ENCODE measurements around the gene LYZL4.

The LYZL4 gene, protein sequence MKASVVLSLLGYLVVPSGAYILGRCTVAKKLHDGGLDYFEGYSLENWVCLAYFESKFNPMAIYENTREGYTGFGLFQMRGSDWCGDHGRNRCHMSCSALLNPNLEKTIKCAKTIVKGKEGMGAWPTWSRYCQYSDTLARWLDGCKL

DNA sequence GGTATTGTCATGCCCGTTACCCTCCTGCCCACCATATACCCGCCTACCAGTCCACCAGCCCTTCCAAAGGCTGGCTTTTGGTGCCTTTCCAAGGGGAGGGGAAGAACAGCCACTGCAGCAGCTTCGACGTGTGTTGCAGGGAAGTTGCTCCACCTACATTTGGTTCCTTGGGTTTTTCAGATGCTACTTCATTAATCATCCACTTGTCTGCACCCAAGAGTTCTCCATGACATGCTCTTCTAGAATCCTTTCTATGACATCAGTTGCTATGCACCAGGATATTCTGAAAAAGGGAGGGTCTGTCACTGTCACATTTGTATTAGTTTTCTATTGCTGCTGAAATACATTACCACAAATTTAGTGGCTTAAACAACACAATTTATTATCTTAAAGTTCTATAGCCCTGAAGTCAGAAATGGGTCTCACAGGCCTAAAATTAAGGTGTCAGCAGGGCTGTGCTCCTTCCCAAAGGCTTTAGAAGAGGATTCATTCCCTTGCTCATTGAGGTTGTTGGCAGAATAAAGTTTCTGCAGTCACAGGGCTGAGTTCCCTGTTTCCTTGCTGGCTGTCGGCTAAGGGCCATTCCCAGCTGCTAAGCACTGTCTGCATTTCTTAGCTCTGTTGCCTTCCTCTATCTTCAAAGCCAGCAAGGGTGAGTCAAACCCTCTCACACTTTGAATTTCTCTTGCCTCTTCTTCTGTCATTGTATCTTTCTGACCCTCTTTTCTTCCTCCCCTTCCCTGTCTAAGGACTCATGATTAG lies at the start of gene LYZL4:
Gene LYZL4, minus strand, starts transcription at position 241 of the 762 bp plus-strand sequence. CDS start 3,359 bp downstream, outside the sequence.
- TF ChIP-seq, protein P1, sequence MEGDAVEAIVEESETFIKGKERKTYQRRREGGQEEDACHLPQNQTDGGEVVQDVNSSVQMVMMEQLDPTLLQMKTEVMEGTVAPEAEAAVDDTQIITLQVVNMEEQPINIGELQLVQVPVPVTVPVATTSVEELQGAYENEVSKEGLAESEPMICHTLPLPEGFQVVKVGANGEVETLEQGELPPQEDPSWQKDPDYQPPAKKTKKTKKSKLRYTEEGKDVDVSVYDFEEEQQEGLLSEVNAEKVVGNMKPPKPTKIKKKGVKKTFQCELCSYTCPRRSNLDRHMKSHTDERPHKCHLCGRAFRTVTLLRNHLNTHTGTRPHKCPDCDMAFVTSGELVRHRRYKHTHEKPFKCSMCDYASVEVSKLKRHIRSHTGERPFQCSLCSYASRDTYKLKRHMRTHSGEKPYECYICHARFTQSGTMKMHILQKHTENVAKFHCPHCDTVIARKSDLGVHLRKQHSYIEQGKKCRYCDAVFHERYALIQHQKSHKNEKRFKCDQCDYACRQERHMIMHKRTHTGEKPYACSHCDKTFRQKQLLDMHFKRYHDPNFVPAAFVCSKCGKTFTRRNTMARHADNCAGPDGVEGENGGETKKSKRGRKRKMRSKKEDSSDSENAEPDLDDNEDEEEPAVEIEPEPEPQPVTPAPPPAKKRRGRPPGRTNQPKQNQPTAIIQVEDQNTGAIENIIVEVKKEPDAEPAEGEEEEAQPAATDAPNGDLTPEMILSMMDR (IDR thresholded peaks at IDR 0.05; ENCODE audit: insufficient read depth, low read length, poor library complexity, severe bottlenecking), result no peak
- no peak for TF ChIP-seq EZH2phosphoT487 (conservative IDR thresholded peaks at IDR 0.05; ENCODE audit: low read length)
- Histone ChIP-seq H3K79me2 (ENCODE audit: insufficient read depth, low read length) (no peaks in the 10 kb centered on the region), H3K27ac (ENCODE audit: low read depth, low read length) (no peak within 1 kb of the TSS), H3K9me2 (replicated peaks; ENCODE audit: insufficient read depth, low read length) (no peaks in the 10 kb centered on the region), H4K20me1 (ENCODE audit: low read depth, low read length) (no peaks in the 10 kb centered on the region), H3K27me3 (ENCODE audit: low read length) (no peaks in the 10 kb centered on the region), H3F3A (ENCODE audit: insufficient read depth) (no peaks in the 10 kb centered on the region), H2AFZ (ENCODE audit: low read depth, low read length, severe bottlenecking) (no peak within 1 kb of the TSS), H3K9me3 (ENCODE audit: insufficient read depth, low read length) (no peaks in the 10 kb centered on the region), H3K36me3 (ENCODE audit: low read length) (no peaks in the 10 kb centered on the region), H3K4me2 (ENCODE audit: low read depth, low read length, poor library complexity, severe bottlenecking) (no peak within 1 kb of the TSS), H3K4me3 (ENCODE audit: insufficient read depth, low read length, poor library complexity, severe bottlenecking) (no peak within 1 kb of the TSS), H3K9ac (ENCODE audit: low read length) (no peak within 1 kb of the TSS)

DNA sequence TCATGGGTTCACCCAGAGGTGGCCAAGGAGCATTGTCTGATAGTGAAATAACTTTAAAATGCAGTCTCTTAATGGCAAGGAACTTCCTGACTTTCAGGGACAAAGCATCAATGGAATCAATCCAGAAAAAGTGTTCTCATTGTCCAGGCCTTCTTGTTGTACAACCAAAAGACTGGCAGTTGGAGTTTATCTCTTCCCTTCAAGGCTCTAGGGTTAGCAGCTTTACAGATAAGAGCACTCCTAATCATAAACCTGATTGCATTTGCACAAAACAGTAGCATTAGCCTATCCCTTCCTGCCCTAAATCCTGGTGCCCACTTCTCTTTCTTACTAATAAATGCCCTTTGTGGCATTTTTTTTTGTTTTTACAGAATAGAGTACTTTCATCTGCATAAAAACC lies 48.7 kb upstream of the LYZL4 start:
- no peak overlapping the region for H2AFZ ChIP-seq (ENCODE audit: low read depth, low read length, severe bottlenecking)
- no peaks in the 10 kb centered on the region for H3K36me3 ChIP-seq (ENCODE audit: low read length)
- H3K27me3 ChIP-seq (ENCODE audit: low read length), result no peaks in the 10 kb centered on the region
- TF ChIP-seq EZH2phosphoT487 (conservative IDR thresholded peaks at IDR 0.05; ENCODE audit: low read length), result no peak
- TF ChIP-seq, protein P1 (IDR thresholded peaks at IDR 0.05; ENCODE audit: insufficient read depth, low read length, poor library complexity, severe bottlenecking), result no peak
- H3K9ac ChIP-seq (ENCODE audit: low read length), result no peak overlapping the region
- no peaks in the 10 kb centered on the region for H4K20me1 ChIP-seq (ENCODE audit: low read depth, low read length)
- no peaks in the 10 kb centered on the region for H3K79me2 ChIP-seq (ENCODE audit: insufficient read depth, low read length)
- no peaks in the 10 kb centered on the region for H3K9me2 ChIP-seq (replicated peaks; ENCODE audit: insufficient read depth, low read length)
- no peak overlapping the region for H3K27ac ChIP-seq (ENCODE audit: low read depth, low read length)
- H3F3A ChIP-seq (ENCODE audit: insufficient read depth), result no peaks in the 10 kb centered on the region
- H3K4me3 ChIP-seq (ENCODE audit: insufficient read depth, low read length, poor library complexity, severe bottlenecking), result no peak overlapping the region
- no peak overlapping the region for H3K4me2 ChIP-seq (ENCODE audit: low read depth, low read length, poor library complexity, severe bottlenecking)
- H3K9me3 ChIP-seq (ENCODE audit: insufficient read depth, low read length), result no peaks in the 10 kb centered on the region

DNA sequence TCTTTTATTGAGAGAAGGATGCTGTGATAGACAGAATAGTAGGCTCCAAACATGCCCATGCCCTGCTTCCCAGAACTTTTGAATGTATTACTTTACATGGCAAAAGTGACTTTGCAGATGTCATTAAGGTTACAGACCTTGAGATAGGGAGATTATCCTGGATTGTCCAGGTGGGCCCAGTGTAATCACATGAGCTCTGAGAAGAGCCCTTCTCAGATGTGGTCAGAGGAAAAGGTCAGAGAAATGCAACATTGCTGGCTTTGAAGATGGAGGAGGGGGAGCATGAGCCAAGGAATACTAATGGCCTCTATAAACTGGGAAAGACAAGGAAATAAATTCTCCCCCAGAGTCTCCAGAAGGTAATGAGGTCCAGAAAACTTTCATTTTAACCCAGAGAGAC lies 45.8 kb upstream of the LYZL4 start:
- no peak for TF ChIP-seq EZH2phosphoT487 (conservative IDR thresholded peaks at IDR 0.05; ENCODE audit: low read length)
- TF ChIP-seq, protein P1 (IDR thresholded peaks at IDR 0.05; ENCODE audit: insufficient read depth, low read length, poor library complexity, severe bottlenecking), result no peak

More for the DNA sequence above, 45.8 kb upstream of the LYZL4 start:
- Histone ChIP-seq H3K4me2 (ENCODE audit: low read depth, low read length, poor library complexity, severe bottlenecking) (no peak overlapping the region), H3F3A (ENCODE audit: insufficient read depth) (no peaks in the 10 kb centered on the region), H4K20me1 (ENCODE audit: low read depth, low read length) (no peaks in the 10 kb centered on the region), H3K4me3 (ENCODE audit: insufficient read depth, low read length, poor library complexity, severe bottlenecking) (no peak overlapping the region), H3K9me3 (ENCODE audit: insufficient read depth, low read length) (no peaks in the 10 kb centered on the region), H3K9me2 (replicated peaks; ENCODE audit: insufficient read depth, low read length) (no peaks in the 10 kb centered on the region), H3K27me3 (ENCODE audit: low read length) (no peaks in the 10 kb centered on the region), H3K36me3 (ENCODE audit: low read length) (no peaks in the 10 kb centered on the region), H3K27ac (ENCODE audit: low read depth, low read length) (no peak overlapping the region), H2AFZ (ENCODE audit: low read depth, low read length, severe bottlenecking) (no peak overlapping the region), H3K9ac (ENCODE audit: low read length) (no peak overlapping the region), H3K79me2 (ENCODE audit: insufficient read depth, low read length) (no peaks in the 10 kb centered on the region)

All from SU-DHL-6 (cell line).